AG04449 (cell line): ENCODE data around the gene CACNA2D4.

Experiments used
- CTCF ChIA-PET: fragments of 350-600 bp; formaldehyde crosslinking; extraction: SDS; loops from one replicate; lab custom pipeline; 2021; ENCODE audit warnings: antibody characterized with exemption; lab: Yijun Ruan, JAX
- POLR2A ChIA-PET: fragments of 400-600, 350-600 bp; formaldehyde crosslinking; extraction: SDS; loops from one replicate; lab custom pipeline; 2020; ENCODE audit warnings: antibody characterized with exemption, inconsistent platforms; lab: Yijun Ruan, JAX
- DNase-seq: peaks from one replicate; pipeline ENCODE4 v3.0.0-alpha.2; 2010; ENCODE audit warnings: low read depth, low spot score
- H3K4me3 ChIP-seq: 2 replicates; pipeline ENCODE4 v1.5.1; 2011; ENCODE audit warnings: low read depth, mild to moderate bottlenecking, control low read depth, low read length
- CTCF ChIP-seq: IDR thresholded peaks from one replicate; pipeline ENCODE4 v1.5.1; 2011; ENCODE audit warnings: mild to moderate bottlenecking, moderate library complexity, low read length, control low read depth, inconsistent platforms; ENCODE audit not compliant: insufficient read depth; ENCODE audit errors: missing control alignments

The CACNA2D4 gene

GRCh38 chr12:1804545-1805332, 113.7 kb downstream of the CACNA2D4 start:
- peak; percentile 42 for DNase-seq
- POLR2A ChIA-PET: no interaction called here
- no peak overlapping the region for H3K4me3 ChIP-seq

GRCh38 chr12:1803736-1804135, 114.7 kb downstream of the CACNA2D4 start:
- ChIA-PET CTCF (interaction anchor here (0.9 to 12.2 kb wide), 4 partner anchors 13 to 149 kb away, joined by 3 to 156 read pairs (median 8); no protein-coding TSS in a partner anchor), POLR2A (no interaction called here)
- no peak for DNase-seq
- TF ChIP-seq CTCF: no peak
- H3K4me3 ChIP-seq: no peak overlapping the region

More at GRCh38 chr12:1804545-1805332, 113.7 kb downstream of the CACNA2D4 start:
- no peak for TF ChIP-seq CTCF
- CTCF ChIA-PET: interaction anchor here (0.9 to 12.2 kb wide), 4 partner anchors 14 to 150 kb away, joined by 3 to 156 read pairs (median 8); no protein-coding TSS in a partner anchor

- ChIA-PET POLR2A (no interaction called here), CTCF (interaction anchor here (0.6 to 12.2 kb wide), 5 partner anchors 10 to 683 kb away, joined by 3 to 156 read pairs (median 5); no protein-coding TSS in a partner anchor)
- DNase-seq: no peak
- H3K4me3 ChIP-seq: no peak overlapping the region
- no peak for TF ChIP-seq CTCF
Measured at GRCh38 chr12:1801303-1801975, 117.0 kb downstream of the CACNA2D4 start.

- H3K4me3 ChIP-seq: no peak overlapping the region
- no peak for DNase-seq
- ChIA-PET CTCF (interaction anchor here (1.1 to 12.2 kb wide), 7 partner anchors 9 to 233 kb away, joined by 3 to 156 read pairs (median 4); no protein-coding TSS in a partner anchor), POLR2A (no interaction called here)
- TF ChIP-seq CTCF: peak; percentile 68
Measured at GRCh38 chr12:1800401-1801302, 117.8 kb downstream of the CACNA2D4 start.

GRCh38 chr12:1799882-1800400, 118.5 kb downstream of the CACNA2D4 start:
- POLR2A ChIA-PET: no interaction called here
- H3K4me3 ChIP-seq: no peak overlapping the region
- CTCF ChIA-PET: interaction anchor here (1.2 to 12.2 kb wide), 4 partner anchors 9 to 150 kb away, joined by 3 to 156 read pairs (median 4); no protein-coding TSS in a partner anchor
- no peak for TF ChIP-seq CTCF
- no peak for DNase-seq
